OCI-LY7 (cell line): Measurements from ENCODE around the gene VENTX. TPM values are rescaled to one million over a fixed set of nuclear protein-coding genes. Genes with fewer than 3 reads are reported as not detected.

ENCODE experiments used
- BruUV-seq: library from RNA; stranded (reverse); fragments of 400-500 nt; replicated peaks from 2 replicates; lab custom pipeline; 2021; lab: Mats Ljungman, UMichigan
- CTCF ChIA-PET: fragments of 300-600 bp; sonication (Branson Sonifier 250); formaldehyde crosslinking; loops from one replicate; lab custom pipeline; 2022; ENCODE audit warnings: antibody characterized with exemption; ENCODE audit not compliant: unreplicated experiment; lab: Charles Lee
- POLR2A ChIA-PET: fragments of 300-600 bp; sonication (Branson Sonifier 250); formaldehyde crosslinking; loops from one replicate; lab custom pipeline; 2022; ENCODE audit warnings: antibody characterized with exemption; lab: Charles Lee
- DNase-seq: peaks from one replicate; pipeline ENCODE4 v3.0.0-alpha.2; 2015; ENCODE audit warnings: low spot score
- H2AFZ ChIP-seq: fragments of 200-600 bp; sonication (generic), shearing (Covaris generic); 2 replicates; pipeline ENCODE4 v1.6.1; 2014; ENCODE audit warnings: mild to moderate bottlenecking, antibody characterized with exemption, low read length, moderate library complexity
- H3K27ac ChIP-seq: fragments of 200-600 bp; sonication (generic); 2 replicates; pipeline ENCODE4 v1.5.1; 2014; ENCODE audit warnings: mixed run types, low read depth, mild to moderate bottlenecking, moderate library complexity, low read length, inconsistent platforms; ENCODE audit not compliant: poor library complexity, severe bottlenecking
- H3K36me3 ChIP-seq: fragments of 200-600 bp; sonication (generic); 2 replicates; pipeline ENCODE4 v1.6.1; 2014; ENCODE audit warnings: mild to moderate bottlenecking, antibody characterized with exemption, low read length, moderate library complexity, mixed read lengths; ENCODE audit not compliant: insufficient read depth
- H3K4me1 ChIP-seq: fragments of 200-600 bp; sonication (generic); 2 replicates; pipeline ENCODE4 v1.5.1; 2014; ENCODE audit warnings: mild to moderate bottlenecking, low read length; ENCODE audit not compliant: insufficient read depth, poor library complexity, severe bottlenecking
- H3K4me2 ChIP-seq: fragments of 200-600 bp; sonication (generic); 2 replicates; pipeline ENCODE4 v1.6.1; 2014; ENCODE audit warnings: mild to moderate bottlenecking, low read length
- H3K4me3 ChIP-seq: fragments of 200-600 bp; sonication (generic); 2 replicates; pipeline ENCODE4 v1.5.1; 2014; ENCODE audit warnings: mild to moderate bottlenecking, low read depth, low read length; ENCODE audit not compliant: poor library complexity, severe bottlenecking
- H3K79me2 ChIP-seq: fragments of 200-600 bp; sonication (generic); 2 replicates; pipeline ENCODE4 v1.6.1; 2016; ENCODE audit warnings: low read depth, mild to moderate bottlenecking, low read length, moderate library complexity, mixed read lengths; ENCODE audit not compliant: insufficient read depth
- H3K9me2 ChIP-seq: fragments of 200-600 bp; sonication (generic); 2 replicates; pipeline ENCODE4 v1.6.1; 2016; ENCODE audit warnings: mild to moderate bottlenecking, low read length, mixed read lengths; ENCODE audit not compliant: insufficient read depth
- H3K9me3 ChIP-seq: fragments of 200-600 bp; sonication (generic); 2 replicates; pipeline ENCODE4 v1.6.1; 2014; ENCODE audit warnings: mild to moderate bottlenecking, mixed run types, low read length, mixed read lengths
- H4K20me1 ChIP-seq: fragments of 200-600 bp; sonication (generic); 2 replicates; pipeline ENCODE4 v1.6.1; 2014; ENCODE audit warnings: mild to moderate bottlenecking, antibody characterized with exemption, low read length, moderate library complexity, mixed read lengths; ENCODE audit not compliant: insufficient read depth
- EZH2phosphoT487 ChIP-seq: fragments of 200-600 bp; sonication (generic); IDR thresholded peaks from 2 replicates; pipeline ENCODE4 v1.6.1; 2018; ENCODE audit warnings: low read depth, borderline replicate concordance, mild to moderate bottlenecking, mixed run types, antibody characterized with exemption, low read length, moderate library complexity, mixed read lengths
- intact Hi-C: fragments of 100-400 bp; cut with micrococcal nuclease; formaldehyde crosslinking; loops from one replicate; pipeline ENCODE4 v1.10.0; 2022; ENCODE audit not compliant: unreplicated experiment
- total RNA-seq, 2 experiments: library from RNA; depleted of rRNA in 1 of 2; stranded (reverse); fragments of >200 nt in 1 of 2; shearing (Covaris generic) in 1 of 2; gene quantifications; 2 replicates each; pipeline ENCODE4 v1.2.3, GENCODE V29; 2014 to 2022
- TF ChIP-seq, protein P1 (sequence below): fragments of 200-600 bp; sonication (generic); conservative IDR thresholded peaks from 2 replicates; pipeline ENCODE4 v1.5.1; 2014; ENCODE audit warnings: mild to moderate bottlenecking, antibody characterized with exemption, low read length, moderate library complexity, mixed read lengths

VENTX gene
- total RNA-seq, 2 experiments from 2014 or later: not detected

DNA sequence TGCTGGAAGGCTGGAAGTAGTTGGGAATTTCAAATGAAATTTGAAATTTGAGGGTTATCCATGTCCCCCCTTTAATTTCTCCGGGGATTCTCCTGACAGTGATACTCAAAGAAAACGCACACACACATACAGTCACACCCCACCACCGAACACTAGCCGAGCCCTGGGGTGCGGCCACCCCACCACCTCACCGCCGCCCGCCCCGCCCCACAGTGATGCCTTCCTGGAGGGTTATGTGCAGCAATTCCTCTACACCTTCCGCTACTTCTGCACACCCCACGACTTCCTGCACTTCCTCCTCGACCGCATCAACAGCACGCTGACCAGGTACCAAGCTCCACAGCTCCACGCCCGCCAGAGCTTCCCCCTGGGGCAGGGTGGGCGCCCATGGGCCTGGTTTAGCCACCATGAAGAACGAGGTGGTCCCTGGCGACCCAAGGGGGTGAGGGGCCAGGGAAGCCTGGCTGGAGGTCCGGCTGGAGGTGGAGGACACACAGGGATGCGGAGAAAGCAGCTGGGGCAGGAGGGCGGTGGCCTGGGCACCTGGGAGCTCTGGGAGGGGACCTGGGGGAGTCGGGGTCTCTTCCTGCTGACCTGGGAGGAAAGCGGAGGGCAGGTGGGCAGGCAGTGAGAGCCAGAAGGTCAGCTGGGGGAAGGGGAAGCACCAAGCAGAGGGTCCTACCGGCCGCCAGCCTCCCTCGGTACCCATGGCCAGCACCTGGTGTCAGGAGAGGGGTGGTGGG lies 27.1 kb upstream of the VENTX start:
- Histone ChIP-seq H2AFZ (no peak overlapping the region), H4K20me1 (no peaks in the 10 kb centered on the region), H3K9me3 (no peaks in the 10 kb centered on the region), H3K79me2 (no peaks in the 10 kb centered on the region), H3K36me3 (no peaks in the 10 kb centered on the region), H3K27ac (no peak overlapping the region), H3K4me1 (no peaks in the 10 kb centered on the region), H3K9me2 (no peaks in the 10 kb centered on the region), H3K4me2 (no peak overlapping the region), H3K4me3 (no peak overlapping the region)
- POLR2A ChIA-PET: no interaction called here
- no peak for DNase-seq
- BruUV-seq: no TSS peak
- CTCF ChIA-PET: no interaction called here
- no peak for TF ChIP-seq EZH2phosphoT487
- TF ChIP-seq, protein P1, sequence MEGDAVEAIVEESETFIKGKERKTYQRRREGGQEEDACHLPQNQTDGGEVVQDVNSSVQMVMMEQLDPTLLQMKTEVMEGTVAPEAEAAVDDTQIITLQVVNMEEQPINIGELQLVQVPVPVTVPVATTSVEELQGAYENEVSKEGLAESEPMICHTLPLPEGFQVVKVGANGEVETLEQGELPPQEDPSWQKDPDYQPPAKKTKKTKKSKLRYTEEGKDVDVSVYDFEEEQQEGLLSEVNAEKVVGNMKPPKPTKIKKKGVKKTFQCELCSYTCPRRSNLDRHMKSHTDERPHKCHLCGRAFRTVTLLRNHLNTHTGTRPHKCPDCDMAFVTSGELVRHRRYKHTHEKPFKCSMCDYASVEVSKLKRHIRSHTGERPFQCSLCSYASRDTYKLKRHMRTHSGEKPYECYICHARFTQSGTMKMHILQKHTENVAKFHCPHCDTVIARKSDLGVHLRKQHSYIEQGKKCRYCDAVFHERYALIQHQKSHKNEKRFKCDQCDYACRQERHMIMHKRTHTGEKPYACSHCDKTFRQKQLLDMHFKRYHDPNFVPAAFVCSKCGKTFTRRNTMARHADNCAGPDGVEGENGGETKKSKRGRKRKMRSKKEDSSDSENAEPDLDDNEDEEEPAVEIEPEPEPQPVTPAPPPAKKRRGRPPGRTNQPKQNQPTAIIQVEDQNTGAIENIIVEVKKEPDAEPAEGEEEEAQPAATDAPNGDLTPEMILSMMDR: no peak
- intact Hi-C loops: no loop called here

DNA sequence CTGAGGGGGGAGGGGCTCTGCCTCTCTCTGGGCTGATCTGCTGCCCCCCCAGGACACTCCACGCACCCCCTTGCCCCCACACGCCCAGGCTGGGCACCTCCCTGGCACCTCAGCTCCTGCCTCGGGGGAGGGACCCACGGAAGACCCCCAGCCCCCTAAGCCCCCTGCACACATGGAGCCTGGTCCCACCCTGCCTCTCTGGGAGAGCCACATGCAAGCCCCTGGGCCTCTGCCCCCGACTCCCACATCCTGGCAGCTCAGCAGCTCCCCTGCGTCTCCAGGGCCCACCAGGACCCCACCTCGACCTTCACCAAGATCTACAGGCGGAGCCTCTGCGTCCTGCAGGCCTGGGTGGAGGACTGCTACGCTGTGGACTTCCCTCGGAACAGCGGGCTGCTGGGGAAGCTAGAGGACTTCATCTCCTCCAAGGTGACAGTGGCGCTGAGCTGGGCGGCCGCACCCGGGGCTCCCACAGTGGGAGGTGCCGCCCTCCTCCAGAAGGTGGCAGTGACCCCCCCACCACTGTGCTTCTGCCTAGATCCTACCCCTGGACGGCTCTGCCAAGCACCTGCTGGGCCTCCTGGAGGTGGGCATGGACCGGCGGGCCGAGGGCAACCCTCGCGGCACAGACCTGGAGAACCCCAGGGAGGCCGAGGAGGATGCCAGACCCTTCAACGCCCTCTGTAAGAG lies 26.4 kb upstream of the VENTX start:
- no peaks in the 10 kb centered on the region for H4K20me1 ChIP-seq
- no peaks in the 10 kb centered on the region for H3K79me2 ChIP-seq
- TF ChIP-seq EZH2phosphoT487: no peak
- TF ChIP-seq, protein P1: no peak
- no peak overlapping the region for H3K4me2 ChIP-seq
- BruUV-seq: no TSS peak
- no peaks in the 10 kb centered on the region for H3K36me3 ChIP-seq
- H3K9me3 ChIP-seq: no peaks in the 10 kb centered on the region
- no peak overlapping the region for H2AFZ ChIP-seq
- no peak overlapping the region for H3K27ac ChIP-seq
- H3K4me1 ChIP-seq: no peaks in the 10 kb centered on the region
- no peak overlapping the region for H3K4me3 ChIP-seq
- intact Hi-C loops: no loop called here
- no peaks in the 10 kb centered on the region for H3K9me2 ChIP-seq
- DNase-seq: no peak
- ChIA-PET POLR2A (no interaction called here), CTCF (no interaction called here)
